ENCODE results near the gene ATP9B. TPM values are rescaled to one million over a fixed set of nuclear protein-coding genes. Genes with fewer than 3 reads are reported as not detected.

Gene ATP9B
- total and polyA plus RNA-seq, 10 of the 15 experiments (the other 5 are each of a cell fraction or from before 2014, with no cell fraction given), result 0.74 to 20.7 (median 12.9) TPM

GRCh38 chr18:79413901-79414300 is 344.7 kb downstream of the ATP9B start:
- Histone ChIP-seq H3K79me2 (ENCODE audit: control insufficient read depth, insufficient read depth, low read length) (no peaks in the 10 kb centered on the region), H3K4me2 (ENCODE audit: control insufficient read depth, insufficient read depth) (no peak overlapping the region), H2AFZ (ENCODE audit: control insufficient read depth, low read depth, low read length) (no peak overlapping the region), H4K20me1 (ENCODE audit: control insufficient read depth, insufficient read depth) (no peaks in the 10 kb centered on the region; the same call in 1 of the 2 replicates), H3K9ac (ENCODE audit: control insufficient read depth, insufficient read depth, low read length) (no peak overlapping the region), H3K36me3 (ENCODE audit: control insufficient read depth in 2 of 2, insufficient read depth in 2 of 2, low read length in 1 of 2) (peaks cover 0 to 9% of the 10 kb centered on the region in 2 experiments; a peak in 2 of 4 replicates), H3K27me3 (replicated peaks in 1 of 2; ENCODE audit: control insufficient read depth in 2 of 2, insufficient read depth in 2 of 2, low read length in 1 of 2) (no peaks in the 10 kb centered on the region), H3K27ac (ENCODE audit: control insufficient read depth, insufficient read depth) (no peak overlapping the region), H3K4me3 (no peak overlapping the region), H3K4me1 (ENCODE audit: control insufficient read depth, insufficient read depth, low read length) (peaks cover 5% of the 10 kb centered on the region; the same call in 1 of the 2 replicates), H3K9me3 (replicated peaks; ENCODE audit: control insufficient read depth, insufficient read depth, low read length) (no peaks in the 10 kb centered on the region)
- ChIA-PET POLR2A (no interaction called here), SMC1A (ENCODE audit: uncharacterized antibody, unreplicated experiment) (interaction anchor here (1.7 kb wide), 1 partner anchor 22 kb away, joined by 4 read pairs; no protein-coding TSS in a partner anchor), RAD21 (ENCODE audit: unreplicated experiment) (no interaction called here), CTCF (interaction anchor here (1.3 kb wide), 1 partner anchor 11 kb away, joined by 6 read pairs; no protein-coding TSS in a partner anchor)
- WGBS (ENCODE audit: insufficient coverage, insufficient replicate concordance, low lambda C conversion rate, missing lambda C conversion rate), result 87% methylated on average over 9 of the region's 9 CpGs
- BruUV-seq (replicated peaks), result no TSS peak
- FAIRE-seq (no peak), DNase-seq (ENCODE audit: low read depth, low spot score) (no peak), ATAC-seq (no peak)
- intact Hi-C loops (cut with micrococcal nuclease; ENCODE audit: unreplicated experiment), result no loop called here
- TF ChIP-seq CHD2 (IDR thresholded peaks at IDR 0.05; ENCODE audit: borderline replicate concordance, low read depth, low read length), result no peak
- no peak for TF ChIP-seq SRF (IDR thresholded peaks at IDR 0.05; ENCODE audit: low read depth in 2 of 2, low read length in 2 of 2)
- TF ChIP-seq MEF2A (IDR thresholded peaks at IDR 0.05; ENCODE audit: insufficient read depth, low read depth, low read length), result no peak
- TF ChIP-seq YY1 (IDR thresholded peaks at IDR 0.05; ENCODE audit: low read depth, low read length), result no peak
- TF ChIP-seq IKZF2 (IDR thresholded peaks at IDR 0.05), result no peak
- no peak for TF ChIP-seq KDM1A (IDR thresholded peaks at IDR 0.05; ENCODE audit: borderline replicate concordance)
- TF ChIP-seq NKRF (conservative IDR thresholded peaks at IDR 0.05), result no peak
- TF ChIP-seq BMI1 (IDR thresholded peaks at IDR 0.05; ENCODE audit: borderline replicate concordance), result no peak
- TF ChIP-seq POU2F2 (IDR thresholded peaks at IDR 0.05; ENCODE audit: borderline replicate concordance, low read depth, low read length), result no peak
- no peak for TF ChIP-seq STAT1 (conservative IDR thresholded peaks at IDR 0.05)
- TF ChIP-seq TBL1XR1 (IDR thresholded peaks at IDR 0.05; ENCODE audit: low read depth, low read length), result no peak
- no peak for TF ChIP-seq MYB (IDR thresholded peaks at IDR 0.05; ENCODE audit: borderline replicate concordance, low read depth, low read length)
- TF ChIP-seq SMARCA5 (IDR thresholded peaks at IDR 0.05), result no peak
- no peak for TF ChIP-seq BHLHE40 (IDR thresholded peaks at IDR 0.05; ENCODE audit: borderline replicate concordance in 1 of 2, low read depth in 2 of 2, low read length in 1 of 2)
- no peak for TF ChIP-seq E2F4 (IDR thresholded peaks at IDR 0.05; ENCODE audit: low read depth, low read length)
- in situ Hi-C loops (cut with MboI), result no loop called here
